GM23338 (cell line): Measurements from ENCODE around the gene S100A16. TPM values are rescaled to one million over a fixed set of nuclear protein-coding genes. Genes with fewer than 3 reads are reported as not detected.

ENCODE experiments used
- ATAC-seq: fragments of 200-7000 bp; cut with Tn5 transposase; 3 replicates; pipeline ENCODE4 v1.9.1; 2020
- DNase-seq: peaks from one replicate; pipeline ENCODE4 v3.0.0-alpha.2; 2015; ENCODE audit warnings: low spot score
- H2AFZ ChIP-seq: fragments of 200-600 bp; sonication (generic); 2 replicates; pipeline ENCODE4 v1.8.0; 2016; ENCODE audit warnings: antibody characterized with exemption, mild to moderate bottlenecking, moderate library complexity
- H3F3A ChIP-seq: fragments of 200-600 bp; sonication (generic); replicated peaks from 2 replicates; pipeline ENCODE4 v1.8.0; 2017; ENCODE audit warnings: antibody characterized with exemption, mixed run types, low read depth
- H3K27ac ChIP-seq: fragments of 200-600 bp; sonication (generic); 2 replicates; pipeline ENCODE4 v1.6.1; 2016; ENCODE audit warnings: low read depth
- H3K27me3 ChIP-seq: fragments of 200-600 bp; sonication (generic); 2 replicates; pipeline ENCODE4 v1.8.0; 2016; ENCODE audit warnings: mild to moderate bottlenecking, mixed run types, moderate library complexity; ENCODE audit not compliant: insufficient read depth
- H3K36me3 ChIP-seq: fragments of 200-600 bp; sonication (generic); 2 replicates; pipeline ENCODE4 v1.8.0; 2016; ENCODE audit warnings: mild to moderate bottlenecking; ENCODE audit not compliant: insufficient read depth
- H3K4me1 ChIP-seq: fragments of 200-600 bp; sonication (generic); 2 replicates; pipeline ENCODE4 v1.8.0; 2016; ENCODE audit warnings: mild to moderate bottlenecking, moderate library complexity; ENCODE audit not compliant: insufficient read depth
- H3K4me2 ChIP-seq: fragments of 200-600 bp; sonication (generic); 2 replicates; pipeline ENCODE4 v1.7.1; 2017; ENCODE audit warnings: mixed run types
- H3K4me3 ChIP-seq: fragments of 200-600 bp; sonication (generic); 2 replicates; pipeline ENCODE4 v1.6.1; 2016; ENCODE audit warnings: mixed run types
- H3K79me2 ChIP-seq: fragments of 200-600 bp; sonication (generic); replicated peaks from 2 replicates; pipeline ENCODE4 v1.8.0; 2017; ENCODE audit warnings: mild to moderate bottlenecking; ENCODE audit not compliant: insufficient read depth
- H3K9me2 ChIP-seq: fragments of 200-600 bp; sonication (generic); 2 replicates; pipeline ENCODE4 v1.8.0; 2017; ENCODE audit not compliant: insufficient read depth
- H4K20me1 ChIP-seq: fragments of 200-600 bp; sonication (generic); replicated peaks from 2 replicates; pipeline ENCODE4 v1.8.0; 2017; ENCODE audit warnings: mild to moderate bottlenecking; ENCODE audit not compliant: insufficient read depth
- H3K27ac Mint-ChIP-seq: 2 replicates; pipeline ENCODE4 v1.8.0; 2020; ENCODE audit warnings: inconsistent platforms, mild to moderate bottlenecking, moderate library complexity, mixed read lengths
- H3K27me3 Mint-ChIP-seq: 3 replicates; pipeline ENCODE4 v1.8.0; 2022; ENCODE audit warnings: low read depth, mild to moderate bottlenecking, moderate library complexity, mixed read lengths, inconsistent platforms; ENCODE audit not compliant: insufficient read depth, poor library complexity
- H3K36me3 Mint-ChIP-seq: 3 replicates; pipeline ENCODE4 v1.8.0; 2021; ENCODE audit warnings: low read depth, mild to moderate bottlenecking, inconsistent platforms, moderate library complexity, mixed read lengths
- H3K4me1 Mint-ChIP-seq: 3 replicates; pipeline ENCODE4 v1.8.0; 2020; ENCODE audit warnings: mild to moderate bottlenecking, inconsistent platforms, mixed read lengths
- H3K4me3 Mint-ChIP-seq: 3 replicates; pipeline ENCODE4 v1.8.0; 2021; ENCODE audit warnings: moderate library complexity, mild to moderate bottlenecking, inconsistent platforms, mixed read lengths
- H3K9me3 Mint-ChIP-seq: 3 replicates; pipeline ENCODE4 v1.8.0; 2020; ENCODE audit warnings: moderate library complexity, mild to moderate bottlenecking, inconsistent platforms, mixed read lengths
- CREB1 ChIP-seq: fragments of 250-450 bp; sonication (Bioruptor Pico); IDR thresholded peaks from 2 replicates; pipeline ENCODE4 v1.5.0; 2020; ENCODE audit warnings: low read depth, mild to moderate bottlenecking, moderate library complexity
- ETS1 ChIP-seq: IDR thresholded peaks from 2 replicates; pipeline ENCODE4 v1.6.1; 2016; ENCODE audit warnings: antibody characterized with exemption
- EZH2phosphoT487 ChIP-seq: fragments of 200-600 bp; sonication (generic); IDR thresholded peaks from one replicate; pipeline ENCODE4 v1.8.1; 2018; ENCODE audit warnings: antibody characterized with exemption; ENCODE audit not compliant: unreplicated experiment
- NANOG ChIP-seq: IDR thresholded peaks from 2 replicates; pipeline ENCODE4 v1.6.1; 2016; ENCODE audit warnings: antibody characterized with exemption, borderline replicate concordance
- POLR2AphosphoS5 ChIP-seq: IDR thresholded peaks from 2 replicates; pipeline ENCODE4 v1.6.1; 2016; ENCODE audit warnings: antibody characterized with exemption, low read depth
- STAT1 ChIP-seq: IDR thresholded peaks from one replicate; pipeline ENCODE4 v1.6.1; 2016; ENCODE audit warnings: antibody characterized with exemption; ENCODE audit not compliant: unreplicated experiment
- ZNF114 ChIP-seq: fragments of 250-450 bp; sonication (Bioruptor Pico); IDR thresholded peaks from 2 replicates; pipeline ENCODE4 v1.5.0; 2020; ENCODE audit warnings: mild to moderate bottlenecking, moderate library complexity
- ZNF331 ChIP-seq: fragments of 250-450 bp; sonication (Bioruptor Pico); IDR thresholded peaks from 2 replicates; pipeline ENCODE4 v1.5.0; 2020; ENCODE audit warnings: low read depth, mild to moderate bottlenecking, moderate library complexity
- ZNF462 ChIP-seq: fragments of 250-450 bp; sonication (Bioruptor Pico); IDR thresholded peaks from 2 replicates; pipeline ENCODE4 v1.5.0; 2020; ENCODE audit warnings: mild to moderate bottlenecking, moderate library complexity
- polyA plus RNA-seq: library from polyadenylated mRNA; unstranded; fragments of >200 nt; fragmentation: Nextera tagmentation; extraction: Ambion mirVana; gene quantifications from 2 replicates; pipeline ENCODE4 v1.2.1, GENCODE V29; 2016
- total RNA-seq: library from RNA; depleted of rRNA; stranded (reverse); fragments of >200 nt; shearing (Covaris generic); gene quantifications from 2 replicates; pipeline ENCODE4 v1.2.3, GENCODE V29; 2014

The S100A16 gene
- total and polyA plus RNA-seq, 2 experiments from 2014 or later = 13.0 to 20.4 TPM

GRCh38 chr1:153560771-153561465 lies 52.0 kb downstream of the S100A16 start (continued):
- no peak for TF ChIP-seq ZNF462
- TF ChIP-seq NANOG = no peak
- no peak for TF ChIP-seq ZNF114

- ATAC-seq (no peak), DNase-seq (no peak)
- H3K27me3 ChIP-seq = no peaks in the 10 kb centered on the region
- H2AFZ ChIP-seq = no peak overlapping the region
- no peaks in the 10 kb centered on the region for H3K9me3 Mint-ChIP-seq
- H4K20me1 ChIP-seq = no peaks in the 10 kb centered on the region
- no peaks in the 10 kb centered on the region for H3K9me2 ChIP-seq
- TF ChIP-seq ETS1 = no peak
- TF ChIP-seq EZH2phosphoT487 = no peak
- no peak for TF ChIP-seq STAT1
- no peak for TF ChIP-seq POLR2AphosphoS5
- TF ChIP-seq ZNF331 = no peak
- no peak for TF ChIP-seq ZNF462
- no peak for TF ChIP-seq CREB1 (CRISPR knock-in tag)
- TF ChIP-seq NANOG = no peak
- no peaks in the 10 kb centered on the region for H3K79me2 ChIP-seq
- H3F3A ChIP-seq = no peaks in the 10 kb centered on the region
- H3K4me3 Mint-ChIP-seq = no peak overlapping the region
- no peaks in the 10 kb centered on the region for H3K36me3 Mint-ChIP-seq
- H3K4me2 ChIP-seq = no peak overlapping the region
- H3K4me1 ChIP-seq = no peaks in the 10 kb centered on the region
- H3K27ac ChIP-seq = no peak overlapping the region
- H3K36me3 ChIP-seq = no peaks in the 10 kb centered on the region
- peaks cover 3% of the 10 kb centered on the region for H3K4me1 Mint-ChIP-seq
- peak overlapping the region; percentile 86; the same call in 1 of the 2 replicates for H3K27ac Mint-ChIP-seq
- H3K27me3 Mint-ChIP-seq = peaks cover 3% of the 10 kb centered on the region
- no peak overlapping the region for H3K4me3 ChIP-seq
Observed at GRCh38 chr1:153560241-153560640, 52.7 kb downstream of the S100A16 start.
